OCI-LY1 (cell line): ENCODE results near the gene CACNB3.

Experiments
- CTCF ChIP-seq: fragments of 200-600 bp; sonication (generic), shearing (Covaris generic); IDR thresholded peaks from 2 replicates; pipeline ENCODE4 v1.5.1; 2017; ENCODE audit warnings: mild to moderate bottlenecking, antibody characterized with exemption, low read length, moderate library complexity, mixed read lengths
- EZH2 ChIP-seq: fragments of 200-600 bp; sonication (generic), shearing (Covaris generic); IDR thresholded peaks from 2 replicates; pipeline ENCODE4 v1.8.0; 2017; ENCODE audit warnings: borderline replicate concordance, mixed run types, mild to moderate bottlenecking, antibody characterized with exemption, low read length, moderate library complexity, mixed read lengths

DNA sequence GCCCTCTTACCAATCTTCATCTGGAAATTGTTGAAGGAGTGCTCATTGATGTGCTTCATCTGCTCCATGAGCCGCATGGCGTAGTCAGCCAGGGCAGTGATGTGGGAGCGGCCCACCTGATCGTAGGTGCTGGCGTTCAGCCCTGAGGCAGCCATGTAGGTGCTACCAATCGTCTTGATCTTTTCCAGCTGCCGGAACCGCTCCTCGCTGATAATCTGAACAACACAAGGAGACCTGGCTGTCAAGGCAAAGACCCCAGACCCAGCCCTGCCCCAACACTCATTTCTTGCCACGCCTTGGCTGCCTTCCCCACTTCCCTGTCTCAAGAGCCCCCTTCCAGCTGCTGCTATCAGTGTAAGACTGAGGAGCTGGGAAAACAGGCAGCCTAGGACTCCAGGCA lies 47.5 kb upstream of the CACNB3 start:
- TF ChIP-seq CTCF = no peak
- no peak for TF ChIP-seq EZH2
